Thyroid gland (tissue), 4 donors: ENCODE measurements around the gene L2HGDH. TPM values are rescaled to one million over a fixed set of nuclear protein-coding genes. Genes with fewer than 3 reads are reported as not detected.

Experiments used
- DNase-seq, 2 donors: peaks; one replicate each; pipeline ENCODE4 v3.0.0-alpha.2; 2019
- H3K27ac ChIP-seq, 3 donors: fragments of 200-600 bp; sonication (generic); 1 replicate in 2 of 3; 2 replicates in 1 of 3; pipeline ENCODE4 v1.5.1; 2016 to 2019; ENCODE audit warnings: mild to moderate bottlenecking in 1 of 3, moderate library complexity in 1 of 3
- H3K27me3 ChIP-seq: fragments of 200-600 bp; sonication (generic); one replicate; pipeline ENCODE4 v1.5.1; 2019
- H3K36me3 ChIP-seq, 2 donors: fragments of 200-600 bp; sonication (generic); one replicate each; pipeline ENCODE4 v1.5.1; 2016 to 2019
- H3K4me1 ChIP-seq, 2 donors: fragments of 200-600 bp; sonication (generic); one replicate each; pipeline ENCODE4 v1.5.1; 2017 to 2019
- H3K4me3 ChIP-seq, 3 donors: fragments of 200-600 bp; sonication (generic); replicated peaks in 1 of 3; 1 replicate in 2 of 3; 2 replicates in 1 of 3; pipeline ENCODE4 v1.5.1; 2016; ENCODE audit warnings: mild to moderate bottlenecking in 1 of 3
- H3K9me3 ChIP-seq: fragments of 200-600 bp; sonication (generic); one replicate; pipeline ENCODE4 v1.5.1; 2017
- POLR2A ChIP-seq, 2 donors: fragments of 450-650 bp; IDR thresholded peaks; one replicate each; pipeline ENCODE4 v1.6.1; 2017; ENCODE audit warnings: antibody characterized with exemption in 2 of 2, mild to moderate bottlenecking in 2 of 2, moderate library complexity in 1 of 2
- WGBS, 2 donors: methylation state at CpG; one replicate each; pipeline ENCODE4 v1.1.5; 2017; 5-methylcytosine and 5-hydroxymethylcytosine counted together
- intact Hi-C: fragments of 100-400 bp; cut with DNase I; formaldehyde crosslinking; loops from one replicate; pipeline ENCODE4 v1.15.1; 2023
- total RNA-seq, 4 donors: library from RNA; depleted of rRNA; stranded (reverse); fragments of >200 nt; gene quantifications; one replicate each; pipeline ENCODE4 v1.2.3, GENCODE V29; 2016
- TF ChIP-seq, protein P1 (sequence below), 6 experiments: fragments of 200-600 bp in 3 of 6; fragments of 450-650 bp in 3 of 6; sonication (generic) in 3 of 6; IDR thresholded peaks; one replicate each; pipeline ENCODE4 v1.5.1; 2016 to 2019; ENCODE audit warnings: antibody characterized with exemption in 6 of 6, mild to moderate bottlenecking in 2 of 6, inconsistent platforms in 1 of 6, moderate library complexity in 1 of 6

L2HGDH gene
- total RNA-seq, 4 donors from 2014 or later: 8.7 to 10.9 (median 9.7) TPM

DNA sequence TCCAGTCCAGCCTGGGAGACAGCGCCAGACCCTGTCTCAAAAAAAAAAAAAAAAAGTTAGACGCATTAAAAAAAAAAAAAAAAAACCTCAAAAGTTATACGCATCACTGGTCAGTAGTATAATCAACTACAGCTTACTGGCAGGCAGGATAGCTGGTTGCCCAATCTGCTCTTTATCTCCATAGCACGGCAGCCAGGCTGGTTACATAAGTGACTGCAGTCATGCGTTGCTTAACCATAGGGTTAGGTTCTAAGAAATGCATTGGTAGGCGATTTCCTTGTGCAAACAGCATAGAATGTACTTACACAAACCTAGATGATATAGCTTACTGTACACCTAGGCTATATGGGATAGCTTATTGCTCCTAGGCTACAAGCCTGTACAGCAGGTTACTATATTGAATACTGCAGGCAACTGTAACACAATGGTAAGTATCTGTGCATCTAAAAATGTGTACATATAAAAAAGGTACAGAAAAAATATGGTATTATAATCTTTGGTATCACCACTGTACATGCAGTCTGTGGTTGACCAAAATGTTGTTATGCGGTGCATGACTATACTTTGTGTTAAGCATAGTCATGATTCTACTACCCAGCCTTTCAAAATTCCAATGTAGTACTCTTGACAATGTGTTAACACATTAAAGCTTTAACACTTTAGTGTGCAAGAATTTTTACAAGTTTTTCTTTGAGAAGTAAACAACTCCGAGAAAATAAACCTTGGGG lies 8.1 kb downstream of the L2HGDH start:
- Histone ChIP-seq H3K9me3 (no peaks in the 10 kb centered on the region), H3K27ac (no peak overlapping the region), H3K4me3 (no peak overlapping the region), H3K4me1 (peaks cover 5 to 9% of the 10 kb centered on the region in 2 donors), H3K36me3 (no peaks in the 10 kb centered on the region), H3K27me3 (no peaks in the 10 kb centered on the region)
- intact Hi-C loops: loop anchor here (10.0 kb wide), 1 partner anchor 69 kb away; the partner anchor contains the start of gene SOS2
- 53 to 65% methylated on average over 8 of the region's 8 CpGs for WGBS, 2 donors
- DNase-seq: peak; percentile 72 to 75
- TF ChIP-seq POLR2A (IDR thresholded peaks at IDR 0.05): no peak
- TF ChIP-seq, protein P1, sequence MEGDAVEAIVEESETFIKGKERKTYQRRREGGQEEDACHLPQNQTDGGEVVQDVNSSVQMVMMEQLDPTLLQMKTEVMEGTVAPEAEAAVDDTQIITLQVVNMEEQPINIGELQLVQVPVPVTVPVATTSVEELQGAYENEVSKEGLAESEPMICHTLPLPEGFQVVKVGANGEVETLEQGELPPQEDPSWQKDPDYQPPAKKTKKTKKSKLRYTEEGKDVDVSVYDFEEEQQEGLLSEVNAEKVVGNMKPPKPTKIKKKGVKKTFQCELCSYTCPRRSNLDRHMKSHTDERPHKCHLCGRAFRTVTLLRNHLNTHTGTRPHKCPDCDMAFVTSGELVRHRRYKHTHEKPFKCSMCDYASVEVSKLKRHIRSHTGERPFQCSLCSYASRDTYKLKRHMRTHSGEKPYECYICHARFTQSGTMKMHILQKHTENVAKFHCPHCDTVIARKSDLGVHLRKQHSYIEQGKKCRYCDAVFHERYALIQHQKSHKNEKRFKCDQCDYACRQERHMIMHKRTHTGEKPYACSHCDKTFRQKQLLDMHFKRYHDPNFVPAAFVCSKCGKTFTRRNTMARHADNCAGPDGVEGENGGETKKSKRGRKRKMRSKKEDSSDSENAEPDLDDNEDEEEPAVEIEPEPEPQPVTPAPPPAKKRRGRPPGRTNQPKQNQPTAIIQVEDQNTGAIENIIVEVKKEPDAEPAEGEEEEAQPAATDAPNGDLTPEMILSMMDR (IDR thresholded peaks at IDR 0.05): no peak

DNA sequence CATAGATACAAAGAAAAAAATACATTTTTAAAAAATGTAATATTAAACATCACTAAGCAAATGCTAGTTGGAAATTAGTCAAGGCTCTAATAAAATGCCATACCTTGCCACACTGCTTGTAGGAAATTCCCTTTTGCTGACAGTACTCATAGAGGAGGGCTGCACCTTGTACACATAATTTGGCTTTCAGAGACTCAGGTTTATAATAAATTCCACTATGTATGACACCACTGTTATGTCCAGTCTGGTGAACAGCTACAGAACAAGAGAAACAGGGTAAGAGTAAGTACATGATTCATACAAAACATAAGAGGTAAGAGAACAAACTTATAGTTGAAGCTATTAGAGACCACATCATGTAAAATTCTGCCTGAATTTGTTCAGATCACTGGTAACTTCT lies 10.1 kb downstream of the L2HGDH start:
- no peaks in the 10 kb centered on the region for H3K27me3 ChIP-seq
- no peaks in the 10 kb centered on the region for H3K36me3 ChIP-seq
- DNase-seq: no peak
- intact Hi-C loops: loop anchor here (10.0 kb wide), 1 partner anchor 67 kb away; the partner anchor contains the start of gene SOS2
- no peaks in the 10 kb centered on the region for H3K9me3 ChIP-seq
- no peak overlapping the region for H3K4me3 ChIP-seq
- peaks cover 5 to 9% of the 10 kb centered on the region in 2 donors for H3K4me1 ChIP-seq
- H3K27ac ChIP-seq: no peak overlapping the region
- no peak for TF ChIP-seq POLR2A (IDR thresholded peaks at IDR 0.05)
- TF ChIP-seq, protein P1 (IDR thresholded peaks at IDR 0.05): no peak

DNA sequence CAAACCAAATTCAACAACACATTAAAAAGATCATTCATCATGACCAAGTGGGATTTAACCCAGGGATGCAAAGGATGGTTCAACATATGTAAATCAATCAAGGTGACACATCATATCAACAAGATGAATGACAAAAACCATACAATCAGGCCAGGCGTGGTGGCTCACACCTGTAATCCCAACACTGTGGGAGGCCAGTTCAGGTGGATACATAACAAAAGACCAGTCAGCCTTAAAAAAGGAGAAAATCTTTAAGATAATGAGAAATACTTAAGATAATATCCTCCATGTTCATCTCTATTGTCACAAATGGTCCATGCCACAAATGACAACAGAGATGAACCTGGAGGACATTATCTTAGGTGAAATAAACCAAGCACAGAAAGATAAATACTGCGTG lies 12.4 kb downstream of the L2HGDH start:
- 96% methylated on average over 2 of the region's 2 CpGs for WGBS, 2 donors
- DNase-seq: no peak
- H3K36me3 ChIP-seq: no peaks in the 10 kb centered on the region
- H3K9me3 ChIP-seq: no peaks in the 10 kb centered on the region
- TF ChIP-seq, protein P1 (IDR thresholded peaks at IDR 0.05): no peak
- TF ChIP-seq POLR2A (IDR thresholded peaks at IDR 0.05): no peak
- intact Hi-C loops: no loop called here
- H3K4me3 ChIP-seq: no peak overlapping the region
- no peaks in the 10 kb centered on the region for H3K27me3 ChIP-seq
- no peak overlapping the region for H3K27ac ChIP-seq
- peaks cover 5 to 9% of the 10 kb centered on the region in 2 donors for H3K4me1 ChIP-seq

DNA sequence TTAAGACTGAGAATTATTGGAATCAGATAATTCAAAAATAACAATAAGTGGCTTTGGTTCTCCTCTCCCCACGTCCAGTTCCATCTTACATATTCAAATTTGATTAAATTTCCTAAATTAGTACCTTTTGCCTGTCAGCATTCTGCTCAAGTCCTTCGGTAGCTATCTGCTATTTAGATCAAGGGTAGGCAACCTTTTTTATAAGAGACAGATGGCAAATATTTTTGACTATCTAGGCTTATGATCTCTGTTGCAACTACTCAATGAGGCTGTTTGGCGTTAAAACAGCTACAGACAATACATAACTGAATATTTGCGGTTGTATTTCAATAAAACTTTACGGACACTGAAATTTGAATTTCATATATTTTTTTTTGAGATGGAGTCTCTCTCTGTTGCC lies 21.7 kb downstream of the L2HGDH start:
- Histone ChIP-seq H3K36me3 (no peaks in the 10 kb centered on the region), H3K27ac (no peak overlapping the region), H3K27me3 (no peaks in the 10 kb centered on the region), H3K9me3 (no peaks in the 10 kb centered on the region), H3K4me3 (no peak overlapping the region), H3K4me1 (no peaks in the 10 kb centered on the region)
- no peak for TF ChIP-seq POLR2A (IDR thresholded peaks at IDR 0.05)
- TF ChIP-seq, protein P1 (IDR thresholded peaks at IDR 0.05): no peak
- intact Hi-C loops: no loop called here
- DNase-seq: no peak
- 78 to 89% methylated on average over 5 of the region's 5 CpGs for WGBS, 2 donors

GRCh38 chr14:50288146-50288545 lies 23.9 kb downstream of the L2HGDH start:
- intact Hi-C loops: no loop called here
- 96 to 97% methylated on average over 5 of the region's 5 CpGs for WGBS, 2 donors

More at GRCh38 chr14:50288146-50288545, 23.9 kb downstream of the L2HGDH start:
- no peak for DNase-seq
- H3K27me3 ChIP-seq: no peaks in the 10 kb centered on the region
- no peaks in the 10 kb centered on the region for H3K9me3 ChIP-seq
- no peak overlapping the region for H3K4me3 ChIP-seq
- TF ChIP-seq, protein P1 (IDR thresholded peaks at IDR 0.05): no peak
- no peak for TF ChIP-seq POLR2A (IDR thresholded peaks at IDR 0.05)
- H3K27ac ChIP-seq: no peak overlapping the region
- no peaks in the 10 kb centered on the region for H3K36me3 ChIP-seq
- no peaks in the 10 kb centered on the region for H3K4me1 ChIP-seq
